Mononuclear cell (primary cell): Measurements from ENCODE around the gene VWA2. TPM values are rescaled to one million over a fixed set of nuclear protein-coding genes. Genes with fewer than 3 reads are reported as not detected.

Source experiments
- H3K27me3 ChIP-seq: 2 replicates; pipeline ENCODE4 v1.6.0; 2011; ENCODE audit warnings: low read length, control low read depth; ENCODE audit not compliant: insufficient read depth
- H3K4me1 ChIP-seq: 2 replicates; pipeline ENCODE4 v1.5.1; 2011; ENCODE audit warnings: mild to moderate bottlenecking, low read length, control low read depth; ENCODE audit not compliant: insufficient read depth
- H3K4me3 ChIP-seq: 2 replicates; pipeline ENCODE4 v1.5.1; 2011; ENCODE audit warnings: mild to moderate bottlenecking, low read length, moderate library complexity
- H3K9me3 ChIP-seq: 2 replicates; pipeline ENCODE4 v1.5.1; 2011; ENCODE audit warnings: low read depth, mild to moderate bottlenecking, control low read depth, low read length
- total RNA-seq: library from RNA; depleted of rRNA; stranded (reverse); fragments of >200 nt; gene quantifications from one replicate; pipeline ENCODE4 v1.2.3, GENCODE V29; 2012

The VWA2 gene
- total RNA-seq, 1 donor, result not detected

DNA sequence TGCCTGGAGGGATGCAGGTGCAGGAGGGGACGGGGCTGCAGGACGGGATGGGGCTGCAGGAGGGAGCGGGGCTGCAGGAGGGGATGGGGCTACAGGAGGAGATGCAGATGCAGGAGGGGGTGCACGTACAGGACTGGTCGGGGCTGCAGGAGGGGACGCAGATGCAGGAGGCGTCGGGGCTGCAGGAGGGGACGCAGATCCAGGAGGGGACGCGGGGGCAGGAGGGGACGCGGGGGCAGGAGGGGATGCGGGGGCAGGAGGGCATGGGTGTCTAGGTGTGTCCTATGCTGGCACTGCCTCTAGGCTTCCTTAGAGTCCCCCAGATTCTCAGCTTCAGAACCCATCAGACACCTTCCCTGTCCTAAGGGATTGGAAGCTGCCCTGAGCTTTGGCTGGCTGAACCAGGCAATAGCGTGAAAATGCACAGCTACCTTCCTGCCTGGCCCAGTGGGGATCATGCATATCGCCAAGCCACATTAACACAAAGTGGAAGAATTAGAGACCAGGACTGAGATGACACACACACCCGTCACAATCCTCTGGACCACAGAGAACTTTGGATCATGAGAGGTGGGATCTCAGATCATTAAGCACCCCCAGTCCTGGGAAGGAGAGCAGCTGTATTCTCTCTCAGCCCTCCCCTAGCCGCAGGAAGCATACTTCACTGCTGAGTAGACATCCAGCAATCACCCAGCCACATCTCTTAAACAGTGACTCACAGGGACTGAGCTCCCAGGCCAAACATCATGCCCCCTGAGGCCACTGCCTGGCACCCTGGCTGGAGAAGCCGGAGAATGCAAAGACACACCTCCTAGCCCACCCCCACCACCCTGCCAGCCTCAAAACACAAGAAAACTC lies 67.3 kb downstream of the VWA2 start:
- Histone ChIP-seq H3K4me3 (no peak overlapping the region), H3K9me3 (no peaks in the 10 kb centered on the region), H3K27me3 (no peaks in the 10 kb centered on the region), H3K4me1 (peaks cover 7% of the 10 kb centered on the region)

DNA sequence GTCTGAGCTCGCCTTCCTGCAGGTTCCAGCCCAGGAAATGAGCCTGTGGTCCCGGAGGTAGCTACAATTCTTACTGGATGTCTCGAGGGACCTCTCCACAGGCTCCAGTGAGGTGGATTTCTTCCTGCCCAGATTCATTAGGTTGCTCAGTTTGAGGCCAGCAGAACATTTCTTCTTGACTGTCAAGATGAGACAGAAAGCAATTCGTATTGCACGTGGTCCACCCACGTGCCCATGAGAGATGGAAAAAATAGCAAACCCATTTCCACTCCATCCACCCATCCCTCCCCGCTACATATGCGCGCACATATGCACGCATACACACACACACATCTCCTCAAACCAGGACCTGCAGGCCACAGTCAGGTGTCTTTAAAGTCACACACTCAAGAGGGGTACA lies 68.7 kb downstream of the VWA2 start:
- Histone ChIP-seq H3K4me1 (peaks cover 7% of the 10 kb centered on the region), H3K4me3 (no peak overlapping the region), H3K27me3 (no peaks in the 10 kb centered on the region), H3K9me3 (no peaks in the 10 kb centered on the region)

DNA sequence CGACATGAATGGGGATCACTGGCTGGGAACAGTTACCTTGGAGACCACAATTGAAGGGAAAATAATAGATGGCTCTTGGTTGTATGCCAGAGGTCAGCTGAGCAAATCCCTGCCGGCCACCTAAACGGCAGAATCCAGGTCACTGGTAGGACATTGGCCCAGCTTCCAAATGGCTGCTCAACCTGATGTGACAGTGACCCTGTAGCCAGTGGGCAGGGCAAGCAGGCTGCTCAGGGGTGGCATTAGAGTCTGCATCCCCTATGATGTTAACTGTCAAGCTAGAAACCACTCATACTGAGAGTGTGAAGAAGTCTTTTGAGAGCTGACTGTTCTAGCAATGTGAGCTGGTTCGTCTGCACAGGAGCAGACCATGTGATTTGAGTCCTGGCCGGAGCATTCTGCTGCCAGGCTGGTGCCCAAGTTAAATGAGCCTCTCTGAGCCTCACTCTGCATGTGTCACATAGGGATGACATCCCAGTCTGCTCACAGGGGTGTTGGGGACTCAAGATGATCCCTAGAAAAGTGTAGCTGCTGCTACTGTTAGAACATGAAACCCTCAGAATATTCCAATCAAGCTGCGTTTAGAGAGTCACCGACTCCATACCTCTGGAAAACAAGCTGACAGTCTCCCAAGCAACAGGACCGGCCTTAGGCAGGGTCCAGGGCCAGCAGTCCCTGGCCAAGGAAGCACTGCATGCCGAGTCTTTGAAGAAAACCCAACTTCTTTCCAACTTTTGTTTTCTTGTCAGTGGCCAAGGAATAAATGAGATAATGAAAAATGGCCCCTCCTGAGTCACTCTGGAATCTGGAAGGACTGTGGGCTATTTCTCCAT lies 69.7 kb downstream of the VWA2 start:
- Histone ChIP-seq H3K4me1 (peaks cover 7% of the 10 kb centered on the region), H3K27me3 (no peaks in the 10 kb centered on the region), H3K4me3 (no peak overlapping the region), H3K9me3 (no peaks in the 10 kb centered on the region)

DNA sequence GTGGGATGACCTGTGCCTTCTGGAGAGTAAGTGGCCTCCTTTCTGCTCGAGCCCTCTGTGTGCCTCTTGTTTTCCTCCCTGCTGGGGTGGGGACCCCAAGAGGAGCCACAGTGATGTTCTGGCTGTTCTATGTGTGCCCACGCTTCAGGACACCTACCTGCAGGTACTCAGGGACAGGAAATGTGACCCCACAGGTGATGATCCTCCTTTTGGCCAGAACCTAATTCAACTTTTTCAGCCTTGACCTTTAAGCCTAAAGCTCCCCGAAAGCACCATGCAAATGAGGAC lies 70.3 kb downstream of the VWA2 start:
- Histone ChIP-seq H3K4me1 (peaks cover 5% of the 10 kb centered on the region), H3K27me3 (no peaks in the 10 kb centered on the region), H3K4me3 (no peak overlapping the region), H3K9me3 (no peaks in the 10 kb centered on the region)

DNA sequence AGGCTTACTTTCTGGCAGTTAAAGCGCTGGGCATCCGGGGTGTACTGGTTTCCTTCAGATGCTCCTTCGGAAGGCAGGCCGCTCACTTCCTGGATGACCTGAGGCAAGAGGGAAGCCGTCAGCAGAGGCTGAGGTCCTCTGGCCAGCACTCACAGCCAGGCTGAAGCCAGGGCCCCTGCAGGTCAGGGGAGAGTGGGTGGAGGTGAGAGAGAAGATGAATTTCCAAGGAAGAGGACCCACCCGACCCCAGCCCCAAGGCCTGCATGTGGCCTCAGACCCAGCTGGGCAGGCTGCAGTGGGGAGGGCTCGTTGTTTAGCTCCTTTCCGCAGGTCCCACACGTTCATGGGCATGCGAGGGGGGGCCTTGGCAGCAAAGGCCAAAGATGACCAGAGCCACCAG lies 71.3 kb downstream of the VWA2 start:
- H3K27me3 ChIP-seq, result no peaks in the 10 kb centered on the region
- H3K9me3 ChIP-seq, result no peaks in the 10 kb centered on the region
- no peak overlapping the region for H3K4me3 ChIP-seq
- no peaks in the 10 kb centered on the region for H3K4me1 ChIP-seq

DNA sequence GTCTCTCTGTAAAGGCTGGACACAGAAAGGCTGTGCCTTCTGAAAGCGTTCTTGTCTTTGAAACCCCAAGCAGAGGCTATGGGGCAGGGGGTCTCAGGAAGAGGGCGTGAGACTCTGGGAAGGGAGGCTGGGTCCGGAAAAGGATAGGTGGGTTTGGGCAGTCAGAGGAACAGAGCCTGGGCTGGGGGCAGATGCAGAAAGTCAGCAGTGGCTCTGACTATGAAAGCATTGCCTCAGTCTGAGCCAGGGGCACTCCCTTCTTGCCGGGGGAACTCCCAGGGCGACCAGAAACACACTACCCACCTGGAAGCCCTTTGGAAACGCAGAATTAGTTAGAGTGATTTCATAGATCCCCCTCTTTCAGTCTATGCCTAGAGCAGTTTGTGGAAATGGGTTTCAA lies 72.0 kb downstream of the VWA2 start:
- no peaks in the 10 kb centered on the region for H3K4me1 ChIP-seq
- no peaks in the 10 kb centered on the region for H3K27me3 ChIP-seq
- no peak overlapping the region for H3K4me3 ChIP-seq
- H3K9me3 ChIP-seq, result no peaks in the 10 kb centered on the region

- Histone ChIP-seq H3K27me3 (no peaks in the 10 kb centered on the region), H3K4me3 (no peak overlapping the region), H3K4me1 (no peaks in the 10 kb centered on the region), H3K9me3 (no peaks in the 10 kb centered on the region)
These were observed 72.6 kb downstream of the VWA2 start for GRCh38 chr10:114311496-114312209.

GRCh38 chr10:114313139-114313538 lies 74.1 kb downstream of the VWA2 start:
- Histone ChIP-seq H3K27me3 (no peaks in the 10 kb centered on the region), H3K4me3 (no peak overlapping the region), H3K9me3 (no peaks in the 10 kb centered on the region), H3K4me1 (no peaks in the 10 kb centered on the region)

- Histone ChIP-seq H3K9me3 (no peaks in the 10 kb centered on the region), H3K4me3 (no peak overlapping the region), H3K4me1 (no peaks in the 10 kb centered on the region), H3K27me3 (no peaks in the 10 kb centered on the region)
These were observed 74.8 kb downstream of the VWA2 start for GRCh38 chr10:114313866-114314265.

- H3K27me3 ChIP-seq, result no peaks in the 10 kb centered on the region
These were observed 76.7 kb downstream of the VWA2 start for GRCh38 chr10:114315566-114316420.

DNA sequence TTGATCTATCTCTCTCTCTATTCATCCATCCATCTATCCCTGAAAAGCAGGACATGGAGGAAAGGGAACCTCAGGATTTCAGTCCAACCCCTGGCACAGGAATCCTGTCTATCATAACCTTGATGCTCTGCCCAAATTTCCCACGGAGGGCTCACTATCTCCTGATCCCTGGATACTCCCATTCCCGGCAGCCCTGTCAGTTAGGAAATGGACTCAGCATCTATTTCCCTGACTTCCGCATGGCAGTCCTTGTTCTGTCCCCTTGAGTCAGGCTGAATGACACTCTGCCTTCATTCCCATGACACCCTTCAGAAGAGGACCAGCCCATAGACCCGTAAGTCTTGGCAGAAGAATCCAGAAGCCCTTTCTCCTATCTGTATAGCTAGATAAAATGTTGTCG lies 77.7 kb downstream of the VWA2 start:
- H3K9me3 ChIP-seq, result no peaks in the 10 kb centered on the region
- H3K4me3 ChIP-seq, result no peak overlapping the region
- H3K4me1 ChIP-seq, result no peaks in the 10 kb centered on the region
- no peaks in the 10 kb centered on the region for H3K27me3 ChIP-seq

More at GRCh38 chr10:114315566-114316420, 76.7 kb downstream of the VWA2 start:
- H3K4me1 ChIP-seq, result no peaks in the 10 kb centered on the region
- no peaks in the 10 kb centered on the region for H3K9me3 ChIP-seq
- no peak overlapping the region for H3K4me3 ChIP-seq

DNA sequence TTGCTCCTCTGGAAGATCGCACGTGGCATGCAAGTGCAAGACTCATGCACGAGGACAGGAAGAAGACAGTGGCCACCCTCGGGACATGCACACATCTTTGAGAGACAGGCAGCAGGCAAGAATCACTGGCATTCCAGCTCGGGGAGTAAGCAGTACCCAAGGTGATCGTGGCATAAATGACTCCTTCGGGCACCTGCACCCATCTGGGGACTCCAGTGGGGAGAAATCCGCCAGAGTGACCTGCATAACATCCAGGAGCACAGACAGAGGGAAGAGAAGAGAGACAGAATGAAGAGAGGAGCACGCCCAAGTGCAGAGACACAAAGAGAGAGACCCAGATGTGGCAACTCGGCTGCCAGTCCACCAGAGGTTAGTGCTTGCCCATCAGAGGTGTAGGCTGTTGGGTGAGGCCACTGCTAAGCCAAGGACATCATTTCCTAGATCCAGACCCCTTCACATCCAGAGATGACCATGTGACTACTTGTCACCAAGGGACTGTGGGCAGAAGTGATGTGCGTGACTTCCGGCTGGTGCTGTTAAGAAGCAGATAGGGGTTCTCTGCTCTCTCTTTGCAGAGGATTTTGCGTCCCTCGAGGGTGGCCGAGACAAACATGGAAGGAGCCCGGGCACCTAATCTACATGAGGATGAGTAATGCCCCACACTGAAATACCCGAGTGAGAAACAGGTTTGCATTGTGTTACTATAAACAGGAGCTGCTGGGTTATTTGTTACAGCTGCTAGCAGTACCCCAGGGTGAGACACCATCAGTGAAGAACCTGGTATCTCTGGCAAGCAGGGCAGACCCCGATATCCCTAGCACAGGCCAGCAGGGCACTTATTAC lies 80.6 kb downstream of the VWA2 start:
- Histone ChIP-seq H3K4me3 (no peak overlapping the region), H3K9me3 (no peaks in the 10 kb centered on the region), H3K27me3 (no peaks in the 10 kb centered on the region), H3K4me1 (no peaks in the 10 kb centered on the region)

DNA sequence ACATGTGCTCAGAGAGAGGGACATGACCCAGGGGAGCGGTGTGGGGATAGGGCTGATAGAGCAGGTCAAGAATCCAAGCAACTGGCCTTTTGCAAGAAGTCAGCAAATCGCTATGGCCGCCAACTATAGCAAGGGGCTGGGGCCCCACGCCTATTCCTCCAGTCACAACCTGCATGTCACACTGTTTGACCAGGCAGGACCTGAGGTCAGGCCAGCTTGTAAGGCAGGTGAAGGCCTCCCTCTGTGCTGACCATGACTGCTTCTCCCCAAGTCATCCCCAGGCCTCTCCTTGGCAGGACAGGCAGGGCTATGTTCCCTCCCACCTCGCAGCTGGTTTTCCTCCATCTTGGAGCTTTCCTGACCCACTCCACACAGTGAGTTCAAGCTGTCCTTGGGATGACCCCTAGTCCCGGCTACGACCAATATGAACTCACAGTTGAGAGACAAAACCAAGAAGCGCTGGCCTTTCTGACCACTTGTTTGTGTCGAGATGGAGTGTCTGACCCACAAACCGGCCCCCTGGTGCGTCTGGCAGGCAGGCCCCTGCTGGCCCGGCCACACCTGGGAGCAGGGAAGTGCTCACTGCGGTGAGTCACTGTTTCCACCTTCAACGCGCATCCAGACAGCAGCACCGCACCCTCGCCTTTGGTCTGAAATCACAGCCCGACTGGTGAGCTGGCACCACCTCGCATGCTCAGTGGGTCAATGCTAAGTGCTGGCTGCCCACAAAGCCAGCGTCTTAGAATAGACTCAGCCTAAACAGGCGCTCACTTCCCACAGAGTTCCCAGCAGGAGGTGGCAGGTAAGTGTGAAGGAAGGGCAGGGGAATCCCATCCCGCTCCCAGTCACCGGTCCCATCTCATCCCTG lies 81.4 kb downstream of the VWA2 start:
- H3K9me3 ChIP-seq, result no peaks in the 10 kb centered on the region
- H3K4me3 ChIP-seq, result no peak overlapping the region
- no peaks in the 10 kb centered on the region for H3K4me1 ChIP-seq
- no peaks in the 10 kb centered on the region for H3K27me3 ChIP-seq
